ENCODE data around the gene SRRM3. TPM values are rescaled to one million over a fixed set of nuclear protein-coding genes. Genes with fewer than 3 reads are reported as not detected.
"Not testable (repeated sequence)": the region's sequence is repeated elsewhere in the genome, so short reads cannot be mapped to it uniquely, and the experiment has no call there.

The SRRM3 gene
- total RNA-seq, 1 experiment from 2014 or later, result 12.7 TPM

DNA sequence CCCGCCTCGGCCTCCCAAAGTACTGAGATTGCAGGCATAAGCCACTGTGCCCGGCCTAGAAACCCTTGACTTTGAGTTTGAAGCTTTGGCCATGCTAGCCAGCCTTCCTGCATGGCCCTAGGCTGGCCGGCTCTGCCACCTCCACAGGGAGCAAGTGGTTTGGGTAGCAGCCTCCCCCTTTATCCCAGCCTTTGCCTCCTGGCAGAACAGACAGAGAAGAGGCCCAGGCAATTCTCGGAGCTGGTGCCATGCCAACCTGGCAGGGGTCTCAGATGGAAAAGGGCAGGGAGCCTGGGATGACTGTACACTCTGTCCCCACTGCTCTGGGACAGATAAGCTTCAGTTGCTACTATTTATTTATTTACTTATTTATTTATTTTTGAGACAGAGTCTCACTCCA, 39.4 kb downstream of the SRRM3 start:
- ChIA-PET POLR2A (no interaction called here), CTCF (no interaction called here), RAD21 (ENCODE audit: low non-redundant PET in 1 of 2, low total read pairs in 2 of 2, uncharacterized antibody in 2 of 2, unreplicated experiment in 2 of 2) (no interaction called here)
- Histone ChIP-seq H3K27ac (ENCODE audit: low read depth, low read length) (no peak overlapping the region), H4K20me1 (ENCODE audit: insufficient read depth) (no peaks in the 10 kb centered on the region), H3K79me2 (ENCODE audit: insufficient read depth, low read length) (no peaks in the 10 kb centered on the region), H3K4me2 (ENCODE audit: low read length) (no peak overlapping the region), H3K4me3 (replicated peaks in 1 of 2; ENCODE audit: low read depth in 1 of 2, low read length in 2 of 2) (no peak overlapping the region), H3K9me2 (ENCODE audit: insufficient read depth) (no peaks in the 10 kb centered on the region), H2AFZ (ENCODE audit: low read depth, low read length, poor library complexity, severe bottlenecking) (no peak overlapping the region), H3K4me1 (ENCODE audit: control insufficient read depth in 1 of 2, insufficient read depth in 2 of 2, low read length in 2 of 2) (no peaks in the 10 kb centered on the region), H3K27me3 (ENCODE audit: insufficient read depth, low read length) (no peaks in the 10 kb centered on the region), H3K36me3 (ENCODE audit: control insufficient read depth in 1 of 2, insufficient read depth in 2 of 2, low read length in 2 of 2) (no peaks in the 10 kb centered on the region), H3K9me3 (ENCODE audit: control insufficient read depth in 1 of 2, insufficient read depth in 1 of 2, low read depth in 1 of 2, low read length in 2 of 2) (no peaks in the 10 kb centered on the region), H3K9ac (ENCODE audit: low read length) (no peak overlapping the region)
- TF ChIP-seq EZH2phosphoT487 (IDR thresholded peaks at IDR 0.05; ENCODE audit: borderline replicate concordance) (no peak), EGR1 (IDR thresholded peaks at IDR 0.05; ENCODE audit: low read depth) (no peak), ELF1 (IDR thresholded peaks at IDR 0.05; ENCODE audit: borderline replicate concordance, low read depth) (no peak), ZFX (IDR thresholded peaks at IDR 0.05) (no peak), SIN3A (IDR thresholded peaks at IDR 0.05; ENCODE audit: low read depth) (no peak), CEBPB (IDR thresholded peaks at IDR 0.05; ENCODE audit: low read depth) (no peak), JUND (IDR thresholded peaks at IDR 0.05) (no peak), CBX3 (IDR thresholded peaks at IDR 0.05; ENCODE audit: low read depth) (no peak), TCF7L2 (IDR thresholded peaks at IDR 0.05; ENCODE audit: borderline replicate concordance, extremely low read depth, insufficient read depth, insufficient read length) (no peak), ZNF274 (IDR thresholded peaks at IDR 0.05; ENCODE audit: low read depth, low read length) (no peak)
- TF ChIP-seq, protein P1, sequence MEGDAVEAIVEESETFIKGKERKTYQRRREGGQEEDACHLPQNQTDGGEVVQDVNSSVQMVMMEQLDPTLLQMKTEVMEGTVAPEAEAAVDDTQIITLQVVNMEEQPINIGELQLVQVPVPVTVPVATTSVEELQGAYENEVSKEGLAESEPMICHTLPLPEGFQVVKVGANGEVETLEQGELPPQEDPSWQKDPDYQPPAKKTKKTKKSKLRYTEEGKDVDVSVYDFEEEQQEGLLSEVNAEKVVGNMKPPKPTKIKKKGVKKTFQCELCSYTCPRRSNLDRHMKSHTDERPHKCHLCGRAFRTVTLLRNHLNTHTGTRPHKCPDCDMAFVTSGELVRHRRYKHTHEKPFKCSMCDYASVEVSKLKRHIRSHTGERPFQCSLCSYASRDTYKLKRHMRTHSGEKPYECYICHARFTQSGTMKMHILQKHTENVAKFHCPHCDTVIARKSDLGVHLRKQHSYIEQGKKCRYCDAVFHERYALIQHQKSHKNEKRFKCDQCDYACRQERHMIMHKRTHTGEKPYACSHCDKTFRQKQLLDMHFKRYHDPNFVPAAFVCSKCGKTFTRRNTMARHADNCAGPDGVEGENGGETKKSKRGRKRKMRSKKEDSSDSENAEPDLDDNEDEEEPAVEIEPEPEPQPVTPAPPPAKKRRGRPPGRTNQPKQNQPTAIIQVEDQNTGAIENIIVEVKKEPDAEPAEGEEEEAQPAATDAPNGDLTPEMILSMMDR (IDR thresholded peaks at IDR 0.05 in 2 of 3, conservative IDR thresholded peaks at IDR 0.05 in 1 of 3; ENCODE audit: borderline replicate concordance in 1 of 3, insufficient read depth in 1 of 3, low read depth in 2 of 3, low read length in 2 of 3), result no peak
- TF ChIP-seq, protein P2, sequence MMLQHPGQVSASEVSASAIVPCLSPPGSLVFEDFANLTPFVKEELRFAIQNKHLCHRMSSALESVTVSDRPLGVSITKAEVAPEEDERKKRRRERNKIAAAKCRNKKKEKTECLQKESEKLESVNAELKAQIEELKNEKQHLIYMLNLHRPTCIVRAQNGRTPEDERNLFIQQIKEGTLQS (IDR thresholded peaks at IDR 0.05), result no peak
- TF ChIP-seq, protein P3, sequence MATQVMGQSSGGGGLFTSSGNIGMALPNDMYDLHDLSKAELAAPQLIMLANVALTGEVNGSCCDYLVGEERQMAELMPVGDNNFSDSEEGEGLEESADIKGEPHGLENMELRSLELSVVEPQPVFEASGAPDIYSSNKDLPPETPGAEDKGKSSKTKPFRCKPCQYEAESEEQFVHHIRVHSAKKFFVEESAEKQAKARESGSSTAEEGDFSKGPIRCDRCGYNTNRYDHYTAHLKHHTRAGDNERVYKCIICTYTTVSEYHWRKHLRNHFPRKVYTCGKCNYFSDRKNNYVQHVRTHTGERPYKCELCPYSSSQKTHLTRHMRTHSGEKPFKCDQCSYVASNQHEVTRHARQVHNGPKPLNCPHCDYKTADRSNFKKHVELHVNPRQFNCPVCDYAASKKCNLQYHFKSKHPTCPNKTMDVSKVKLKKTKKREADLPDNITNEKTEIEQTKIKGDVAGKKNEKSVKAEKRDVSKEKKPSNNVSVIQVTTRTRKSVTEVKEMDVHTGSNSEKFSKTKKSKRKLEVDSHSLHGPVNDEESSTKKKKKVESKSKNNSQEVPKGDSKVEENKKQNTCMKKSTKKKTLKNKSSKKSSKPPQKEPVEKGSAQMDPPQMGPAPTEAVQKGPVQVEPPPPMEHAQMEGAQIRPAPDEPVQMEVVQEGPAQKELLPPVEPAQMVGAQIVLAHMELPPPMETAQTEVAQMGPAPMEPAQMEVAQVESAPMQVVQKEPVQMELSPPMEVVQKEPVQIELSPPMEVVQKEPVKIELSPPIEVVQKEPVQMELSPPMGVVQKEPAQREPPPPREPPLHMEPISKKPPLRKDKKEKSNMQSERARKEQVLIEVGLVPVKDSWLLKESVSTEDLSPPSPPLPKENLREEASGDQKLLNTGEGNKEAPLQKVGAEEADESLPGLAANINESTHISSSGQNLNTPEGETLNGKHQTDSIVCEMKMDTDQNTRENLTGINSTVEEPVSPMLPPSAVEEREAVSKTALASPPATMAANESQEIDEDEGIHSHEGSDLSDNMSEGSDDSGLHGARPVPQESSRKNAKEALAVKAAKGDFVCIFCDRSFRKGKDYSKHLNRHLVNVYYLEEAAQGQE (IDR thresholded peaks at IDR 0.05; ENCODE audit: low read depth), result no peak
- intact Hi-C loops (cut with micrococcal nuclease), result no loop called here
- no peak for ATAC-seq
- DNase-seq (ENCODE audit: low read depth, low spot score), result no peak
- no TSS peak for BruUV-seq (replicated peaks)

DNA sequence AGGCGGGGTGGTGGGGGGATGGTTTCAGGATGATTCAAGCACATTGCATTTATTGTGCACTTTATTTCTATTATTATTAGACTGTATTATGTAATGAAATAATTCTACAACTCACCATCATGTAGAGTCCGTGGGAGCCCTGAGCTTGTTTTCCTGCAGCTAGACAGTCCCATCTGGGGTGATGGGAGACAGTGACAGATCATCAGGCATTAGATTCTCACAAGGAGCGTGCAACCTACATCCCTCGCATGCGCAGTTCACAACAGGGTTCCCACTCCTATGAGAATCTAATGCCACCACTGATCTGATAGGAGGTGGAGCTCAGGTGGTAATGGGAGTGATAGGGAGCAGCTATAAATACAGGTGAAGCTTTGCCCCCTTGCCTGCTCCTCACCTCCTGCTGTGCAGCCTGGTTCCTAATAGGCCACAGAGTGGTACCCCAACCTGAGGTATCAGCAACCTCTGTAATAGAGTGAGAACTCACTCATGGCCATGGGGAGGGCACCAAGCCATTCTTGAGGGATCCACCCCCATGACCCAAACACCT, 40.9 kb downstream of the SRRM3 start:
- H3K9me2 ChIP-seq (ENCODE audit: insufficient read depth); H3K27me3 ChIP-seq (ENCODE audit: insufficient read depth, low read length); H4K20me1 ChIP-seq (ENCODE audit: insufficient read depth); H3K36me3 ChIP-seq (ENCODE audit: control insufficient read depth in 1 of 2, insufficient read depth in 2 of 2, low read length in 2 of 2); POLR2A ChIA-PET; RAD21 ChIA-PET (ENCODE audit: low non-redundant PET in 1 of 2, low total read pairs in 2 of 2, uncharacterized antibody in 2 of 2, unreplicated experiment in 2 of 2); H3K79me2 ChIP-seq (ENCODE audit: insufficient read depth, low read length); H3K9me3 ChIP-seq (ENCODE audit: control insufficient read depth in 1 of 2, insufficient read depth in 1 of 2, low read depth in 1 of 2, low read length in 2 of 2); H3K9ac ChIP-seq (ENCODE audit: low read length); CTCF ChIA-PET; ATAC-seq; H3K4me1 ChIP-seq (ENCODE audit: control insufficient read depth in 1 of 2, insufficient read depth in 2 of 2, low read length in 2 of 2); intact Hi-C loops (cut with micrococcal nuclease); H2AFZ ChIP-seq (ENCODE audit: low read depth, low read length, poor library complexity, severe bottlenecking); BruUV-seq (replicated peaks); DNase-seq (ENCODE audit: low read depth, low spot score); H3K4me2 ChIP-seq (ENCODE audit: low read length); H3K27ac ChIP-seq (ENCODE audit: low read depth, low read length); H3K4me3 ChIP-seq (replicated peaks in 1 of 2; ENCODE audit: low read depth in 1 of 2, low read length in 2 of 2): not testable (repeated sequence)

Measured in HCT116 (cell line).